Measurements from ENCODE around the gene RXRA.

DNA sequence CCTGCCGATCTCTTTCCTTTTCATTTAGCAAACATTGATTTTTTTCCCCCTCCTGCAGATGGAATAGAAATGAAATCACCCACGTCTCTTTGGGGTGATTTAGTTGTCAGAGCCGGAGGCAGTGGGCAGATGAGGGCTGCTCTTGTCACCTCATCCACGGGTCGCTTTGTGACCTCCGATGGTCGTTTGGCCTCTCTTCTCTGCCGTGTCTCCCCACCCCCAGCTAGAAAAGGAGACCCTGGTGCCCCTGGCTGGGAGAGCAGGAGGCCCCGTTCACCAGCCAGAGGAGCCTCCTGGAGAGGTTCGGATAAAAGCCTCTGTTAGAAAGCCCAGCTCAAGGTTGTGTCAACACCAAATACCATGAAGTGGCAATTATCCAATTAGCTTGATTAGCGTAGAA lies 21.6 kb upstream of the RXRA start:
- TF ChIP-seq, protein P1, sequence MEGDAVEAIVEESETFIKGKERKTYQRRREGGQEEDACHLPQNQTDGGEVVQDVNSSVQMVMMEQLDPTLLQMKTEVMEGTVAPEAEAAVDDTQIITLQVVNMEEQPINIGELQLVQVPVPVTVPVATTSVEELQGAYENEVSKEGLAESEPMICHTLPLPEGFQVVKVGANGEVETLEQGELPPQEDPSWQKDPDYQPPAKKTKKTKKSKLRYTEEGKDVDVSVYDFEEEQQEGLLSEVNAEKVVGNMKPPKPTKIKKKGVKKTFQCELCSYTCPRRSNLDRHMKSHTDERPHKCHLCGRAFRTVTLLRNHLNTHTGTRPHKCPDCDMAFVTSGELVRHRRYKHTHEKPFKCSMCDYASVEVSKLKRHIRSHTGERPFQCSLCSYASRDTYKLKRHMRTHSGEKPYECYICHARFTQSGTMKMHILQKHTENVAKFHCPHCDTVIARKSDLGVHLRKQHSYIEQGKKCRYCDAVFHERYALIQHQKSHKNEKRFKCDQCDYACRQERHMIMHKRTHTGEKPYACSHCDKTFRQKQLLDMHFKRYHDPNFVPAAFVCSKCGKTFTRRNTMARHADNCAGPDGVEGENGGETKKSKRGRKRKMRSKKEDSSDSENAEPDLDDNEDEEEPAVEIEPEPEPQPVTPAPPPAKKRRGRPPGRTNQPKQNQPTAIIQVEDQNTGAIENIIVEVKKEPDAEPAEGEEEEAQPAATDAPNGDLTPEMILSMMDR (conservative IDR thresholded peaks at IDR 0.05; ENCODE audit: low read depth, low read length): no peak
- TF ChIP-seq POLR2A (IDR thresholded peaks at IDR 0.05; ENCODE audit: low read depth, low read length) (no peak), CEBPB (IDR thresholded peaks at IDR 0.05; ENCODE audit: low read depth, low read length) (no peak), NFE2L2 (IDR thresholded peaks at IDR 0.05; ENCODE audit: low read depth, low read length) (no peak), MXI1 (IDR thresholded peaks at IDR 0.05; ENCODE audit: borderline replicate concordance, low read depth, low read length) (no peak), MAZ (IDR thresholded peaks at IDR 0.05; ENCODE audit: borderline replicate concordance, low read depth, low read length) (no peak), USF2 (IDR thresholded peaks at IDR 0.05; ENCODE audit: low read depth, low read length) (no peak), RAD21 (IDR thresholded peaks at IDR 0.05; ENCODE audit: low read length) (no peak), RFX5 (IDR thresholded peaks at IDR 0.05; ENCODE audit: low read depth, low read length) (no peak), BHLHE40 (IDR thresholded peaks at IDR 0.05; ENCODE audit: low read depth, low read length) (no peak), RCOR1 (IDR thresholded peaks at IDR 0.05; ENCODE audit: insufficient replicate concordance, low read length) (no peak), FOS (IDR thresholded peaks at IDR 0.05; ENCODE audit: low read depth, low read length) (no peak)
